ENCODE measurements around the gene PAPPA. TPM values are rescaled to one million over a fixed set of nuclear protein-coding genes. Genes with fewer than 3 reads are reported as not detected.

Gene PAPPA
- polyA plus RNA-seq, 1 donor from 2014 or later: 0.41 TPM

DNA sequence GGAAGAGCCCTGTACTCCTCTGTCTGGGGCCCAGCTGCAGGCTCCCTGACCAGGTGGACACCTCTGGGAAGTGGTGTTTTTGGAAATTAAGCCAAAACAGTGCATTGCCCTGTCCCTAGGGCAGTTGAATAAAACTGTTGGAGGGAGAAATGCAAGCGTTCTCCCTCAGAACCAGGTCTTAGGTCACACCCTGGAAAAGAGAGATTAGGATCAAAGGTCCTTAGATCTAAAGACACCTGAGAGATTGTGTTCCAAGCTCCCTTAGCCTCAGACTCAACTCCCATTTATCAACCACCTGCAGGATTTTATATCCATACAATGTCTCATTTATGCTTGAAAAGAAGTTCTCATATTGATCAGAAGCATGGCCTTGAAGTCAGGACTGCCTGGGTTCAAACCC is 64.8 kb downstream of the PAPPA start:
- no peak overlapping the region for H3K27ac ChIP-seq (ENCODE audit: low read length)
- no peak for TF ChIP-seq EZH2 (IDR thresholded peaks at IDR 0.05; ENCODE audit: borderline replicate concordance, insufficient read depth, low read length, poor library complexity, severe bottlenecking)
- no peak for TF ChIP-seq RAD21 (conservative IDR thresholded peaks at IDR 0.05)
- TF ChIP-seq POLR2AphosphoS5 (IDR thresholded peaks at IDR 0.05): no peak
- TF ChIP-seq TAF1 (IDR thresholded peaks at IDR 0.05; ENCODE audit: low read depth): no peak
- no peak for TF ChIP-seq MXI1 (conservative IDR thresholded peaks at IDR 0.05; ENCODE audit: poor library complexity, severe bottlenecking)

DNA sequence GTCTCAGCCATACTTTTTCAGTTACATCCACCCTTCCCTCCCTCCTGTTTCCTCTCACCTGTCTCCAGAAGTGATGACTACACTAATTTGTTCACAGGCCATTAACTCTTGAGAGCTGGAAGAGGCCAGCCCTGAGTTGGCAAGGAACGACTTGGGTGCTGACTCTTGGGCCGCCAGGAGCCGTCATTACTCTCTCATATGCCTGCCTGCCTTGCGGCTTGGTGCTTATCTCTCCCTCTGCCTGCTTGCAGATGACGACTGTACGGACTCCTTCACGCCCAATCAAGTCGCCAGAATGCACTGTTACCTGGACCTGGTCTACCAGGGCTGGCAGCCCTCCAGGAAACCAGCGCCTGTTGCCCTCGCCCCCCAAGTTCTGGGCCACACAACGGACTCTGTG is 66.1 kb downstream of the PAPPA start:
- TF ChIP-seq, protein P1, sequence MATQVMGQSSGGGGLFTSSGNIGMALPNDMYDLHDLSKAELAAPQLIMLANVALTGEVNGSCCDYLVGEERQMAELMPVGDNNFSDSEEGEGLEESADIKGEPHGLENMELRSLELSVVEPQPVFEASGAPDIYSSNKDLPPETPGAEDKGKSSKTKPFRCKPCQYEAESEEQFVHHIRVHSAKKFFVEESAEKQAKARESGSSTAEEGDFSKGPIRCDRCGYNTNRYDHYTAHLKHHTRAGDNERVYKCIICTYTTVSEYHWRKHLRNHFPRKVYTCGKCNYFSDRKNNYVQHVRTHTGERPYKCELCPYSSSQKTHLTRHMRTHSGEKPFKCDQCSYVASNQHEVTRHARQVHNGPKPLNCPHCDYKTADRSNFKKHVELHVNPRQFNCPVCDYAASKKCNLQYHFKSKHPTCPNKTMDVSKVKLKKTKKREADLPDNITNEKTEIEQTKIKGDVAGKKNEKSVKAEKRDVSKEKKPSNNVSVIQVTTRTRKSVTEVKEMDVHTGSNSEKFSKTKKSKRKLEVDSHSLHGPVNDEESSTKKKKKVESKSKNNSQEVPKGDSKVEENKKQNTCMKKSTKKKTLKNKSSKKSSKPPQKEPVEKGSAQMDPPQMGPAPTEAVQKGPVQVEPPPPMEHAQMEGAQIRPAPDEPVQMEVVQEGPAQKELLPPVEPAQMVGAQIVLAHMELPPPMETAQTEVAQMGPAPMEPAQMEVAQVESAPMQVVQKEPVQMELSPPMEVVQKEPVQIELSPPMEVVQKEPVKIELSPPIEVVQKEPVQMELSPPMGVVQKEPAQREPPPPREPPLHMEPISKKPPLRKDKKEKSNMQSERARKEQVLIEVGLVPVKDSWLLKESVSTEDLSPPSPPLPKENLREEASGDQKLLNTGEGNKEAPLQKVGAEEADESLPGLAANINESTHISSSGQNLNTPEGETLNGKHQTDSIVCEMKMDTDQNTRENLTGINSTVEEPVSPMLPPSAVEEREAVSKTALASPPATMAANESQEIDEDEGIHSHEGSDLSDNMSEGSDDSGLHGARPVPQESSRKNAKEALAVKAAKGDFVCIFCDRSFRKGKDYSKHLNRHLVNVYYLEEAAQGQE (IDR thresholded peaks at IDR 0.05; ENCODE audit: borderline replicate concordance): no peak
- TF ChIP-seq MXI1 (conservative IDR thresholded peaks at IDR 0.05; ENCODE audit: poor library complexity, severe bottlenecking) (no peak), TAF1 (IDR thresholded peaks at IDR 0.05; ENCODE audit: low read depth) (no peak), SMC3 (conservative IDR thresholded peaks at IDR 0.05; ENCODE audit: poor library complexity) (no peak), RAD21 (conservative IDR thresholded peaks at IDR 0.05) (no peak), EP300 (conservative IDR thresholded peaks at IDR 0.05; ENCODE audit: poor library complexity, severe bottlenecking) (no peak), EZH2 (IDR thresholded peaks at IDR 0.05; ENCODE audit: borderline replicate concordance, insufficient read depth, low read length, poor library complexity, severe bottlenecking) (no peak)
- TF ChIP-seq, protein P2, sequence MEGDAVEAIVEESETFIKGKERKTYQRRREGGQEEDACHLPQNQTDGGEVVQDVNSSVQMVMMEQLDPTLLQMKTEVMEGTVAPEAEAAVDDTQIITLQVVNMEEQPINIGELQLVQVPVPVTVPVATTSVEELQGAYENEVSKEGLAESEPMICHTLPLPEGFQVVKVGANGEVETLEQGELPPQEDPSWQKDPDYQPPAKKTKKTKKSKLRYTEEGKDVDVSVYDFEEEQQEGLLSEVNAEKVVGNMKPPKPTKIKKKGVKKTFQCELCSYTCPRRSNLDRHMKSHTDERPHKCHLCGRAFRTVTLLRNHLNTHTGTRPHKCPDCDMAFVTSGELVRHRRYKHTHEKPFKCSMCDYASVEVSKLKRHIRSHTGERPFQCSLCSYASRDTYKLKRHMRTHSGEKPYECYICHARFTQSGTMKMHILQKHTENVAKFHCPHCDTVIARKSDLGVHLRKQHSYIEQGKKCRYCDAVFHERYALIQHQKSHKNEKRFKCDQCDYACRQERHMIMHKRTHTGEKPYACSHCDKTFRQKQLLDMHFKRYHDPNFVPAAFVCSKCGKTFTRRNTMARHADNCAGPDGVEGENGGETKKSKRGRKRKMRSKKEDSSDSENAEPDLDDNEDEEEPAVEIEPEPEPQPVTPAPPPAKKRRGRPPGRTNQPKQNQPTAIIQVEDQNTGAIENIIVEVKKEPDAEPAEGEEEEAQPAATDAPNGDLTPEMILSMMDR (IDR thresholded peaks at IDR 0.05; ENCODE audit: poor library complexity, severe bottlenecking): no peak
- H3F3A ChIP-seq (ENCODE audit: insufficient read depth, low read length, poor library complexity, severe bottlenecking): no peaks in the 10 kb centered on the region
- no peak overlapping the region for H3K9ac ChIP-seq (ENCODE audit: low read length)
- no peaks in the 10 kb centered on the region for H3K36me3 ChIP-seq (ENCODE audit: insufficient read depth, low read length)
- no peaks in the 10 kb centered on the region for H3K9me3 ChIP-seq (ENCODE audit: low read length)
- no peak overlapping the region for H2AFZ ChIP-seq (ENCODE audit: low read depth, low read length)
- H3K79me2 ChIP-seq (replicated peaks; ENCODE audit: insufficient read depth, low read length): no peaks in the 10 kb centered on the region
- H4K20me1 ChIP-seq (ENCODE audit: insufficient read depth): no peaks in the 10 kb centered on the region
- H3K27me3 ChIP-seq (ENCODE audit: insufficient read depth, low read depth, low read length): no peaks in the 10 kb centered on the region
- H3K27ac ChIP-seq (ENCODE audit: low read length): no peak overlapping the region
- no peaks in the 10 kb centered on the region for H3K9me2 ChIP-seq (ENCODE audit: insufficient read depth, low read length)
- H3K4me2 ChIP-seq (ENCODE audit: low read length): no peak overlapping the region
- no peak overlapping the region for H3K4me3 ChIP-seq (ENCODE audit: low read length)

More for the DNA sequence above, 64.8 kb downstream of the PAPPA start:
- Histone ChIP-seq H3K9me3 (ENCODE audit: low read length) (no peaks in the 10 kb centered on the region), H3K4me2 (ENCODE audit: low read length) (no peak overlapping the region), H4K20me1 (ENCODE audit: insufficient read depth) (no peaks in the 10 kb centered on the region), H3K4me3 (ENCODE audit: low read length) (no peak overlapping the region), H3K27me3 (ENCODE audit: insufficient read depth, low read depth, low read length) (no peaks in the 10 kb centered on the region), H3K79me2 (replicated peaks; ENCODE audit: insufficient read depth, low read length) (no peaks in the 10 kb centered on the region), H3F3A (ENCODE audit: insufficient read depth, low read length, poor library complexity, severe bottlenecking) (no peaks in the 10 kb centered on the region), H3K36me3 (ENCODE audit: insufficient read depth, low read length) (no peaks in the 10 kb centered on the region), H2AFZ (ENCODE audit: low read depth, low read length) (no peak overlapping the region), H3K9me2 (ENCODE audit: insufficient read depth, low read length) (no peaks in the 10 kb centered on the region), H3K9ac (ENCODE audit: low read length) (no peak overlapping the region)
